Measurements from ENCODE around the gene ZNF221.

GRCh38 chr19:43913383-43913782 is 37.6 kb upstream of the ZNF221 start:
- no peak for TF ChIP-seq CTCF (IDR thresholded peaks at IDR 0.05; ENCODE audit: low read depth, low read length, poor library complexity, severe bottlenecking)
- TF ChIP-seq EZH2phosphoT487 (IDR thresholded peaks at IDR 0.05; ENCODE audit: borderline replicate concordance, low read length) = no peak

Measured in DOHH2 (cell line).